CD1c-positive myeloid dendritic cell (primary cell): ENCODE results near the gene ZNF407.
A peak's percentile ranks its signal among the peaks of the same experiment; 100 is the strongest.
"Not testable (repeated sequence)": the region's sequence is repeated elsewhere in the genome, so short reads cannot be mapped to it uniquely, and the experiment has no call there.

Source experiments
- DNase-seq: peaks from one replicate; pipeline ENCODE4 v3.0.0-alpha.2; 2016; ENCODE audit errors: extremely low spot score

Gene ZNF407

DNA sequence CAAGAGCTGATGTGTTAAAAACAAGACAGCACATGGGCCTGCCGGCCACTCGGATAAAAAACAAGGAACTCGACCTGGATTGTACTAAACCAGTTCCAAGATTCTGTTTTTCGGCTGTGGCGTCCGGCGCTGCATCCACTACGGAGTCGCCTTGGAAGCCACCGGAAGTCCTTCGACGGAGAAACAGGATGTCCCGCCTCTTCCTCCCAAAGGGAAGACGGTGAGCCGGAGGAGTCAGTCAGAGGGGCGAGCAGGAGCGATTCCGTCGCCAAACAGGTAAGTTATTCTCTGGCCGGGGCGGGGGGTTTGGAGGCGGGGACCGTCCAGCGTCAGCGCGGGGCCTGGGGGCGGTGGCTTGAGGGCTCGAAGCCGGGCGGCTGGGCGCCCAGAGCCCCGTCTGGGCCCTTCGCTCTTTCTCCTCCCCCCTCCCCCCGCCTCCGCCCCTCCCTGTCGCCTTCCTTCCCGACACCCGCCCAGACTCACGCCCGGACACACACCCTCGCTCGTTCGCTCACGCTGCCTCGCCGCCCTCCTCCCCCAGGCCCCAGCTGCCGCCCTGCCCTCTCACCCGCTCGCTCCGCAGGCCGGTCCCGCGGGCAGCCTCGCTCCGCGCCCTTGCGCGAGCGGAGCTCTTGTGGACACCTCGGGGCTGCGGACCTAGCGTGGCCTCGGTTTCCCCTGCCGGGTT is at the start of gene ZNF407:
TSS of gene ZNF407 (plus strand) at position 209 of the 688 bp plus-strand sequence. CDS start 33,150 bp downstream, outside the sequence.
- DNase-seq = peak; percentile 88

- no peak for DNase-seq
These were observed 48.0 kb upstream of the ZNF407 start for GRCh38 chr18:74549591-74550104.

DNA sequence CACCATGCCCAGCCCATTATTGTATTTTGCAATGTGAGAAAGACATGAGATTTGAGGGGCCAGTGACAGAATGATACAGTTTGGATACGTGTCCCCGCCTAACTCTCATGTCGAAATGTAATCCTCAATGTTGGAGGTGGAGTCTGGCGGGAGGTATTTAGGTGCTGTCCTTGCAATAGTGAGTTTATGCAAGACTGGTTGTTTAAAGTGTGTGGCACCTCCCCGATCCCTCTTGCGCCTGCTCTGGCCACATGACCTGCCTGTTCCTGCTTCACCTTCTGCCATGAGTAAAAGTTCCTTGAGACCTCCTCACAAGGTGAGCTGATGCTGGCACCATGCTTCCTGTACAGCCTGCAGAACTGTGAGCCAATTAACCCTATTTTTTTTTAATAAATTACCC is 46.8 kb upstream of the ZNF407 start:
- no peak for DNase-seq

DNA sequence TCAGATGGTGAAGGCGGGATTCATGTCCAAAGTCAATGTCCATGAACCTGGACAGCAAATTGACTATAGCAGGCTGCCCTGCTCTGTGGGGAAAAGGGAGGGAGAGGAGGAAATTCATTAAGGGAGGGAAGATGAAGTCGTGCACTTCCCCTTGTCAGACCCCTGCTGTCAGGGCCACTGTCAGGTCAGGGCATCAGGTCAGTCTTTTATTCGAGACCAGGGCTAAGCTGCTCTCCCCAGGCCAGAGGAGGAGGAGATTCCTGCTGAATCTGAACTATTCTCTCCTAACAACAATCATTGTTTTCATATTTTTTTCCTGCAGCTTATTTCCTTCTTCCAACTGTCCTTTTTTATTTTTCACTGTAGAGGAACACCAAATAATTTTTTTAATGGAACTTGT is 46.2 kb upstream of the ZNF407 start:
- no peak for DNase-seq

GRCh38 chr18:74551936-74552555 is 45.6 kb upstream of the ZNF407 start:
- DNase-seq = peak; percentile 86

GRCh38 chr18:74556126-74556525 is 41.5 kb upstream of the ZNF407 start:
- DNase-seq = no peak

DNA sequence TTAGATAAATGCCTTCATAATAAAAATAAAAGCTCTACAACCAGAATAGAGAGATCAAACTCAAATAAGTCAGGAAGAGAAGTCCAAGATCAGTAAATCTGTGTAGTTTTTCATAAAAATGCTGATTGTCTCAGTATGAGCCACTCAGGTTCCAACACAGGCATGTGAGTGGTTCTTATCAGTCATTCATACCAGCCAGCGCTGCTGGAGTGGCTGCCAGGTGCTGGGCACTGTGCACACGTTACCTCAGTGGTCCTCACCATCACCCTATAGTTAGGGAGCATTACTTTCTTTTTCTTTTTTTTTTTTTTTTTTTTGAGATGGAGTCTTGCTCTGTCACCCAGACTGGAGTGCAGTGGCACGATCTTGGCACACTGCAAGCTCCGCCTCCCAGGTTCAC is 39.6 kb upstream of the ZNF407 start:
- DNase-seq = no peak

GRCh38 chr18:74562131-74562730 is 35.4 kb upstream of the ZNF407 start:
- no peak for DNase-seq

DNA sequence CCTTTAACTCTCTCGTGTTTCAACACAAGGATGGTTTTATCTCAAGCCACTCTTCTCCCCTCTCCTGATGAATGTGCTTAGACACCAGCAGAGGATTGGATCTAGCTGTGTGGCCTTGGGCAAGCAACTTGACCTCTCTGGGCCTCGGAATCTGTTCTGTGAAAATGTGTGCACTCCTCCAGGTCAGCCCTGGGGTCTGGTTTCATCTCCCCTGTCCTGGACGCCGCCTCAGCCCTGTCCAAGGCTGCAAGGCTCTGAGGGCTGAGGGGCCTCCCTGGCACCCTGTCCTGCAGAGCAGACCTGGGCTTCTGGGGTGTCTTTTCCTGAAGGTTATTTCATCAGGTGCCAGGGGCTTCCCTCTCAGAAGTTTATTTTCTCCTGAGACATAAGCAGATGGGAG is 34.9 kb upstream of the ZNF407 start:
- no peak for DNase-seq

DNA sequence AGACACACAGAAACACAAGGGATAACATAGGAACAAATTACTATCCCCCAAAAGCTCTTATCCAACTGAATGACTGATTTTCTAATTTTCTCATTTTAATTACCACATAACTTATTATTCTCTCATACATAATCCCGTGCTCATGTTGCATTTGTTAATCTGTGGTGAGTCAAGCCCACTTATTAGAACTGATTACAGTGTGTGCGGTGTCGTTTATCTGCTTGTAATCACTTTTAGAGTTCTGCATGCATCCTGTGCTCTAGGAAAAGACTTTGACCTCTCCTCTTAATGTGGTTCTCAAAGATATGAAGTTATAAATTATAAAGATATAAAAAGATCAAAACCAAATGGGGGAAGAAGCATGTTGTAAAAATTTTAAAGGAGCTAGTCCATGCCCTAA is 33.7 kb upstream of the ZNF407 start:
- no peak for DNase-seq

DNA sequence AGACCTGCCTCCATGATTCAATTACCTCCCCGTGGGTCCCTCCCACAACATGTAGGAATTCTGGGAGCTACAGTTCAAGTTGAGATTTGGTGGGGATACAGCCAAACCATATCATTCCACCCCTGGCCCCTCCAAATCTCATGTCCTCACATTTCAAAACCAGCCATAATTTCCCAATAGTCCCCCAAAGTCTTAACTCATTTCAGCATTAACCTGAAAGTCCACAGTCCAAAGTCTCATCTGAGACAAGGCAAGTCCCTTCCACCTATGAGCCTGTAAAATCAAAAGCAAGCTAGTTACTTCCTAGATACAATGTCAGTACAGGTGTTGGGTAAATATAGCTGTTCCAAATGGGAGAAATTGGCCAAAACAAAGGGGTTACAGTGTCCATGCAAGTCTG is 32.5 kb upstream of the ZNF407 start:
- not testable (repeated sequence) for DNase-seq

DNA sequence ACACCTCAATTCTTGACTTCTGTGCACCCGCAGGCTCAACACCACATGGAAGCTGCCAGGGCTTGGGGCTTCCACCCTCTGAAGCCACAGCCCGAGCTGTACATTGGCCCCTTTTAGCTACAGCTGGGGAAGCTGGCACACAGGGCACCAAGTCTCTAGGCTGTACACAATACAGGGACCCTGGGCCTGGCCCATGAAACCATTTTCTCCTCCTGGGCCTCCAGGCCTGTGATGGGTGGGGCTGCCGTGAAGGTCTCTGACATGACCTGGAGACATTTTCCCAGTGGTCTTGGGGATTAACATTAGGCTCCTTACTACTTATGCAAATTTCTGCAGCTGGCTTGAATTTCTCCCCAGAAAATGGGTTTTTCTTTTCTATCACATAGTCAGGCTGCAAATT is 31.7 kb upstream of the ZNF407 start:
- DNase-seq = not testable (repeated sequence)

GRCh38 chr18:74567822-74568221 is 29.8 kb upstream of the ZNF407 start:
- DNase-seq = peak; percentile 60

- no peak for DNase-seq
These were observed 28.3 kb upstream of the ZNF407 start for GRCh38 chr18:74569401-74569800.

- DNase-seq = no peak
These were observed 27.4 kb upstream of the ZNF407 start for GRCh38 chr18:74570266-74570665.

DNA sequence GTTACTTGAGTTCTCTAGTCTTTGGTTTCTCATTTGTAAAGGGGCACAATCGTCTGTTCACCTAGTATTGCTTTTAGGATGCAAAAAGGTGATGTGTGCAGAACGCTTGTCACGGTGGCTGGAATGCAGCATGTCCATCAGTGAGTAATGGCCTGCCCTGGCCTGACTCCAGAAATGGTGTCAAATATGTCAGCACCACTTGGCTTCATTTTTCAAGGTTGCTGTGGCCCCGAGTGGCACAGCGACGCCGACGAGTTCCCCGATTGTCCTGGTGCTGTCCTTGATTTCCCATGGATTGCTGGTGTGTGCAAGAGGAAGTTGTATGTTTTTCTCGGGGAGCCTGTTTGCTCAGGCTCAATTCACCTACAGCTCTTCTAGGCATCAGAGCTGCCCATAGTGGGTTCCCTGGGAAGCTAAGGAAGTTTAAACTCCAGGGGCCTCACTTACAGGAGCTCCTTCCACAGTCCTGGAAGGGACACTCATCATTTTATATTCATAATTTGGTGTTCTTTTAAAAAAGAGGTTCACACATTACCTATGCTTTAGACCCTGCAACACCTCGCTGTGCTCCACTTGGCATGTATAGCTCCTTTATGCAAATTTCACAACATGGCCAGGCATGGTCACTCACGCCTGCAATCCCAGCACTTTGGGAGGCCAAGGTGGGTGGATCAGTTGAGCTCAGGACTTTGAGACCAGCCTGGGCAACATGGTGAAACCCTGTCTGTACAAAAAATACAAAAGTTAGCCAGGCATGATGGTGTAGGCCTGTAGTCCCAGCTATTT is 25.6 kb upstream of the ZNF407 start:
- no peak for DNase-seq

- no peak for DNase-seq
These were observed 24.6 kb upstream of the ZNF407 start for GRCh38 chr18:74573053-74573452.

DNA sequence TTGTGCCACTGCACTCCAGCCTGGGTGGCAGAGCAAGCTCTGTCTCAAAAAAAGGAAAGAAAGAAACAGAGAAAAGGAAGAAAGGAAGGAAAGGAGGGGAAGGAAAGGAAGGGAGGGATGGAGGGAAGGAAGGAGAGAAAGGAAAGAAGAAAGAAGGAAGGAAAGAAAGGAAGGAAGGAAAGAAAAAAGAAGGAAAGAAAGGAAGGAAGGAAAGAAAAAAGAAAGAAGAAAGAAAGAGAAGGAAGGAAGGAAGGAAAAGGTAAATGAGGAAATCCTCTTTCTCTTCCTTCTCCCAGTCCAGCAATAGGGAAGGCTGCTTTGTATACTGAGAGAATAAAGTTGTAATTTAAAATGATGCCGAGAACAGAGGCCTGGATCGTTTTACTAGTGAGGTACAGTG is 22.8 kb upstream of the ZNF407 start:
- DNase-seq = no peak

DNA sequence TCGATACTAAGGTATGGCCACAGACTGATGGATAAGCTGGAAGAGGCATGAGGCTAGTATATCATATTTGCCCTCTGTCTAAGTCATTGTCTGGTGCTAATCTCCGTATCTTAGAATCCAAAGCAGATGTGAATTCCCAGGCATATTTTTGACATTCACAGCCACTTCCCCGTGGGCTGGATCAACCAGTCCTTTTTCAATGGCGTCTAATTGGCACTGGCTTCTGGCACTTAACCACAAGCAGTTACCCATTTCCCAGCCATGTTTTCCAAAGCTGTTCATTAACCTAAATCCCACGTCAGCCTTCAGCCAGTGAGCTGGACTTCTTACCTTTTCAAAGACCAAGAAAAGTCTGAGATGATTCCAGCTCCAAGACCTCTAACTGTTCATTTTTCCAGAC is 20.7 kb upstream of the ZNF407 start:
- no peak for DNase-seq

DNA sequence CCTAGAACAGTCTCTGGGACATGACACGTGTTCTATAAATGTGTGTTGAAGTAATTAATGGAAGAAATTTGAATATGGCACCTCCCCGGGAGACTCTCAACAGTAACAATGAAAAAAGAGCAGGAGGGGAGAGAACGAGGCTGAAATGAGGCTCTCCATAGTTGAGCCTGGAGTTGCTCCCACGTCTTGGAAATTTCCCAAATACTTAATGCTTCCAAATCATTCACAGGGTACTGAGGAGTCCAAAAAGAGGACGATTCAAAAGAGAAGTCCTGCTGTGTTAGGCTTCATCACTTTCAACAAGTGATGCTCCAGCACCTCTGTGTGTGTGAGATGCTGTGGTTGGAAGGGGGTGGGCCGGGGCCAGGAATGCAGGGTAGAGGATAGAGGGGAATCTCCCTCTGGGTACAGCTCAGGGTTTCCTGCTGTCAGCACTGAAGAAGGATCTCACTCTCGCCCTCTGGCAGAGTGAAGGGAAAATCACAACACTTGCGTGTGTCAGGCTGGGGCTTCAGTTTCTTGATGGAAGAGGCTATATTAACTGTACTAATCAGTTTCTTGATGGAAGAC is 18.1 kb upstream of the ZNF407 start:
- DNase-seq = no peak

DNA sequence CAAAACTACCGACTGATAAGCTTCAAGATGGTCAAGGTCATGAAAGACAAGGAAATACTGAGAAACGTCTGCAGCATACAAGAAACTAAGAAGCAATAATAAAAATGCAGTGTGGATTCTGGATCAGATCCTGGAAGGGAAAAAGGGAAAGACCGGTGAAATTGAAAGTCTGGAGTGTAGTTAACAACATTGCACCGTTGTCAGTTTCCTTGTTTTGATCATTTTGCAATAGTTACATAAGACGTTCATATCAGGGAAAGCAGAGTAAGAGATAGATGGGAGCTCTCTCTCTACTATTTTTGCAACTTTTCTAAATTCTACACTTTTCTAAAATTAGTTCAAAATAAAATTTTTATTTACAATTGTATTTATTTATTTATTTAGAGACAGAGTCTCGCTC is 15.0 kb upstream of the ZNF407 start:
- no peak for DNase-seq

GRCh38 chr18:74587441-74587840 is 10.2 kb upstream of the ZNF407 start:
- DNase-seq = peak; percentile 15
